ENCODE results near the gene TRIOBP. TPM values are rescaled to one million over a fixed set of nuclear protein-coding genes. Genes with fewer than 3 reads are reported as not detected.

Gene TRIOBP
- total and polyA plus RNA-seq, 2 of the 13 experiments (the other 11 are each of a cell fraction or from before 2014, with no cell fraction given) = 6.1 to 15.4 TPM

GRCh38 chr22:37674951-37675929 lies 21.6 kb upstream of the TRIOBP start, which contains the start of gene LGALS1 (continued):
- TF ChIP-seq DZIP1 (CRISPR knock-in tag; IDR thresholded peaks at IDR 0.05) (0 out of 2 replicates have a peak, but pooled peaks have one; percentile 34), HMGXB3 (CRISPR knock-in tag; IDR thresholded peaks at IDR 0.05; ENCODE audit: borderline replicate concordance) (0 out of 2 replicates have a peak, but pooled peaks have one; percentile 36), KDM1A (CRISPR knock-in tag; IDR thresholded peaks at IDR 0.05) (peak; percentile 66; the same call in 1 of the 2 replicates), PAXIP1 (CRISPR knock-in tag; conservative IDR thresholded peaks at IDR 0.05) (peak; percentile 46; the same call in 1 of the 2 replicates), ZBED4 (CRISPR knock-in tag; IDR thresholded peaks at IDR 0.05; ENCODE audit: borderline replicate concordance) (peak; percentile 72; the same call in 1 of the 2 replicates), CHD4 (IDR thresholded peaks at IDR 0.05; ENCODE audit: borderline replicate concordance, low read length) (peak; percentile 81; the same call in 1 of the 2 replicates), HNRNPLL (IDR thresholded peaks at IDR 0.05; ENCODE audit: low read depth, low read length, poor library complexity, severe bottlenecking) (peak; percentile 23)
